Chondrocyte (in vitro differentiated cells): Measurements from ENCODE around the gene ALOX15B. TPM values are rescaled to one million over a fixed set of nuclear protein-coding genes. Genes with fewer than 3 reads are reported as not detected.

ENCODE experiments used
- DNase-seq: peaks from one replicate; pipeline ENCODE4 v3.0.0; 2021; ENCODE audit warnings: mixed read lengths, low spot score
- H3K27ac Mint-ChIP-seq: one replicate; pipeline ENCODE4 v1.8.0; 2021; ENCODE audit warnings: mild to moderate bottlenecking, moderate library complexity, mixed read lengths; ENCODE audit not compliant: unreplicated experiment
- H3K27me3 Mint-ChIP-seq: 2 replicates; pipeline ENCODE4 v1.8.0; 2021; ENCODE audit warnings: low read depth, mixed read lengths
- H3K36me3 Mint-ChIP-seq: 2 replicates; pipeline ENCODE4 v1.8.0; 2021; ENCODE audit warnings: low read depth, mixed read lengths
- H3K4me1 Mint-ChIP-seq: 2 replicates; pipeline ENCODE4 v1.8.0; 2021; ENCODE audit warnings: low read depth, mild to moderate bottlenecking, mixed read lengths
- H3K4me3 Mint-ChIP-seq: one replicate; pipeline ENCODE4 v1.8.0; 2021; ENCODE audit warnings: mild to moderate bottlenecking, moderate library complexity, mixed read lengths; ENCODE audit not compliant: unreplicated experiment
- H3K9me3 Mint-ChIP-seq: 2 replicates; pipeline ENCODE4 v1.8.0; 2021; ENCODE audit warnings: low read depth, mixed read lengths
- total RNA-seq: library from RNA; stranded (reverse); gene quantifications from 3 replicates; pipeline ENCODE4 v1.2.1, GENCODE V29; 2021
- TF ChIP-seq, protein P1 (sequence below): fragments of 200-600 bp; sonication (generic); IDR thresholded peaks from 2 replicates; pipeline ENCODE4 v1.5.0; 2021; ENCODE audit warnings: antibody characterized with exemption, mild to moderate bottlenecking, moderate library complexity

Gene ALOX15B
- total RNA-seq, 1 donor from 2014 or later = not detected

DNA sequence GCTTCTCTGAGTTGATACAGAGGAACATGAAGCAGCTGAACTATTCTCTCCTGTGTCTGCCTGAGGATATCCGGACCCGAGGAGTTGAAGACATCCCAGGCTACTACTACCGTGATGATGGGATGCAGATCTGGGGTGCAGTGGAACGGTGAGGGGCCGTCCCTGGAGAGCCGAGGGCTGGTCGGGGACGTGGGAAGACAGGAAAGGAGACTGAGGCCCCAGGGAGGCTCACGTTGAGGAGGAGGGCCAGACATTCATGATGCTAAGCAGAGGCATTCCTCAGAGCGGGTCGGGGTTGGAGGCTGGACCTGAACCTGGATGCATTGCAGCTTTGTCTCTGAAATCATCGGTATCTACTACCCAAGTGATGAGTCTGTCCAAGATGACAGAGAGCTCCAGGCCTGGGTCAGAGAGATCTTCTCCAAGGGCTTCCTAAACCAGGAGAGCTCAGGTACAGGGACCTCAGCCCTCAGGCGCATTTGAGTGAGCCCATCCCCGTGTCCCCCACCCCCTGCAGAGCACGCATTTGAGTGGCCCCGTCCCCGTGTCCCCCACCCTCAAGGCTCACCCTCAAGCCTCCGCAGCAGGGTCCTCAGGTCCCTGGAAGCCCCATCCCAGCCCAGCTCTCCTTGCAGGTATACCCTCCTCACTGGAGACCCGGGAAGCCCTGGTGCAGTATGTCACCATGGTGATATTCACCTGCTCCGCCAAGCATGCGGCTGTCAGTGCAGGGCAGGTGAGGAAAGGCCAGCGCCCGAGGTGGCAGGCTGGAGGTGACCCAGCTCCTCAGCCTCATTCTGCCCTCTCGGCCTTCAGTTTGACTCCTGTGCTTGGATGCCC, 8.3 kb downstream of the ALOX15B start:
- Mint-ChIP-seq H3K36me3 (no peaks in the 10 kb centered on the region), H3K27me3 (peaks cover 22% of the 10 kb centered on the region), H3K4me3 (no peak overlapping the region), H3K9me3 (no peaks in the 10 kb centered on the region), H3K4me1 (no peaks in the 10 kb centered on the region), H3K27ac (no peak overlapping the region)
- no peak for DNase-seq
- TF ChIP-seq, protein P1, sequence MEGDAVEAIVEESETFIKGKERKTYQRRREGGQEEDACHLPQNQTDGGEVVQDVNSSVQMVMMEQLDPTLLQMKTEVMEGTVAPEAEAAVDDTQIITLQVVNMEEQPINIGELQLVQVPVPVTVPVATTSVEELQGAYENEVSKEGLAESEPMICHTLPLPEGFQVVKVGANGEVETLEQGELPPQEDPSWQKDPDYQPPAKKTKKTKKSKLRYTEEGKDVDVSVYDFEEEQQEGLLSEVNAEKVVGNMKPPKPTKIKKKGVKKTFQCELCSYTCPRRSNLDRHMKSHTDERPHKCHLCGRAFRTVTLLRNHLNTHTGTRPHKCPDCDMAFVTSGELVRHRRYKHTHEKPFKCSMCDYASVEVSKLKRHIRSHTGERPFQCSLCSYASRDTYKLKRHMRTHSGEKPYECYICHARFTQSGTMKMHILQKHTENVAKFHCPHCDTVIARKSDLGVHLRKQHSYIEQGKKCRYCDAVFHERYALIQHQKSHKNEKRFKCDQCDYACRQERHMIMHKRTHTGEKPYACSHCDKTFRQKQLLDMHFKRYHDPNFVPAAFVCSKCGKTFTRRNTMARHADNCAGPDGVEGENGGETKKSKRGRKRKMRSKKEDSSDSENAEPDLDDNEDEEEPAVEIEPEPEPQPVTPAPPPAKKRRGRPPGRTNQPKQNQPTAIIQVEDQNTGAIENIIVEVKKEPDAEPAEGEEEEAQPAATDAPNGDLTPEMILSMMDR = no peak

DNA sequence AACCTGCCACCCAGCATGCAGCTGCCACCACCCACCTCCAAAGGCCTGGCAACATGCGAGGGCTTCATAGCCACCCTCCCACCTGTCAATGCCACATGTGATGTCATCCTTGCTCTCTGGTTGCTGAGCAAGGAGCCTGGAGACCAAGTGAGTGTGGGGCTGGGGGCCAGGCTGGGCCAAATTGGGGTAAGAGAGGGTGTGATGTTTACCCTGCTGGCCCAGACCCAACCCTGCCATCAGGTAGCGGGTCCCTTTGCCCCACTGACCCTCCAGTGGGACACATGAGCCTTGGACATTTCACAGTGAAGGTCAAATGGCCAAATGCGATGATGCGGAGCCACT, 8.9 kb downstream of the ALOX15B start:
- no peak overlapping the region for H3K4me3 Mint-ChIP-seq
- no peak overlapping the region for H3K27ac Mint-ChIP-seq

DNA sequence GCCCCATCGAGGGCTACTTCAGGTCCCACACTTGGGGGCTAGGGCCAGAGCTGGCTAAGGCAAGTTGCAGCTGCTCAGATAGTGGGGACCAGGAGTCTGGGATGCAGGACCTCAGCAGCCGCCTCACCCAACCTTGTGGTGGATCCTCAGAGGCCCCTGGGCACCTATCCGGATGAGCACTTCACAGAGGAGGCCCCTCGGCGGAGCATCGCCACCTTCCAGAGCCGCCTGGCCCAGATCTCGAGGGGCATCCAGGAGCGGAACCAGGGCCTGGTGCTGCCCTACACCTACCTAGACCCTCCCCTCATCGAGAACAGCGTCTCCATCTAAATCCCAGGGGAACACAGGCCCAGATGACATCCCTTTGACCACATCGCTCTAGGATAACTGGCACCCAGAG, 9.4 kb downstream of the ALOX15B start:
- Mint-ChIP-seq H3K4me1 (no peaks in the 10 kb centered on the region), H3K4me3 (no peak overlapping the region), H3K9me3 (no peaks in the 10 kb centered on the region), H3K36me3 (no peaks in the 10 kb centered on the region), H3K27ac (no peak overlapping the region), H3K27me3 (peaks cover 22% of the 10 kb centered on the region)
- TF ChIP-seq, protein P1 = no peak
- no peak for DNase-seq

More for the DNA sequence above, 8.9 kb downstream of the ALOX15B start:
- Mint-ChIP-seq H3K9me3 (no peaks in the 10 kb centered on the region), H3K27me3 (peaks cover 22% of the 10 kb centered on the region), H3K36me3 (no peaks in the 10 kb centered on the region), H3K4me1 (no peaks in the 10 kb centered on the region)
- DNase-seq = no peak
- TF ChIP-seq, protein P1 = no peak

DNA sequence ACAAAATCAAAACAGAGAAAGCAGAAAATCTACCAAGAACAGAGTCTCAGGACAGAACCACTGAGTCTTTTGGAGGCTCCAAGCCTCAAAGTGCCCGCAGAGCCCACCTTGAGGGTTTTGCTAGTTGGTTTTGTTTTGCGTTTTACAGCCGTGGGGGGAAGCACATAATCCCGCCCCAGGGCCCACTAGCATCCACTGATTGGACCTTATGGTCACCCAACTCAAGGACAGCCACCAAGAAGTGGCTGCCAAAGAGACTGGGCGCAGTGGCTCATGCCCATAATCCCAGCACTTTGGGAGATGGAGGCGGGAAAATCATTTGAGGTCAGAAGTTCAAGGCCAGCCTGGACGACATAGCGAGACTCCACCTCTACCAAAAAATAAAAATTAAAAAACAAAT, 9.9 kb downstream of the ALOX15B start:
- H3K27me3 Mint-ChIP-seq = peaks cover 22% of the 10 kb centered on the region
- TF ChIP-seq, protein P1 = no peak
- H3K36me3 Mint-ChIP-seq = no peaks in the 10 kb centered on the region
- no peaks in the 10 kb centered on the region for H3K9me3 Mint-ChIP-seq
- no peaks in the 10 kb centered on the region for H3K4me1 Mint-ChIP-seq
- no peak overlapping the region for H3K27ac Mint-ChIP-seq
- H3K4me3 Mint-ChIP-seq = no peak overlapping the region
- DNase-seq = no peak

DNA sequence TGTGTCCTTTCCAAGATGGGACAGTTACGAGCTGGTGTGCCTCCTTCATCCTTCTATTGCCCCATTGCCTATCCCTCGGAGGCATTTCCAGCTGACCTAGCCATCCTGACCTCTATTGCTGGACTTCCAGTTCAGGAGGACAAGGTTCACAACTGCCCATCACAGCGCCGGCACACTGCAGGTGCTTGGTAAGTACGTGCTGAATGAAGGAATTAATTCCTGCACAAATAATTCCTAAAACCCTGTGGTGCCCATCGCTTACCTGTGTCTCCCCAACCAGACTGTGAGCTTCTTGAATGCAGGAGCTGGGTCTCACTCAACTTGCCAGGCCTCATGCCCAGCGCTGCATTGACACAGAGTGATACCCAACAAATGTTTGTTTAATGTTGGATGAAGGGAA, 13.0 kb downstream of the ALOX15B start:
- Mint-ChIP-seq H3K4me1 (no peaks in the 10 kb centered on the region), H3K36me3 (no peaks in the 10 kb centered on the region), H3K4me3 (no peak overlapping the region), H3K27ac (no peak overlapping the region), H3K9me3 (no peaks in the 10 kb centered on the region), H3K27me3 (peaks cover 20% of the 10 kb centered on the region)
- peak; percentile 37 for DNase-seq
- TF ChIP-seq, protein P1 = no peak
